ENCODE results near the gene FETUB.

GRCh38 chr3:186605078-186605477, 35.1 kb upstream of the FETUB start:
- TF ChIP-seq CTCF (IDR thresholded peaks at IDR 0.05 in 4 of 5, conservative IDR thresholded peaks at IDR 0.05 in 1 of 5) (no peak), POLR2A (IDR thresholded peaks at IDR 0.05) (no peak)
